ENCODE results near the gene AMH.
"Not testable (repeated sequence)": the region's sequence is repeated elsewhere in the genome, so short reads cannot be mapped to it uniquely, and the experiment has no call there.

AMH gene

GRCh38 chr19:2249010-2249866, at the start of gene AMH:
AMH (plus strand) TSS chr19:2249323; CDS start chr19:2249333, 10 bp downstream.
- DNase-seq (ENCODE audit: low read depth in 1 of 2, low spot score in 1 of 2), result no peak

- DNase-seq (ENCODE audit: low read depth in 1 of 2, low spot score in 1 of 2), result no peak
Observed at GRCh38 chr19:2199861-2200623, 49.1 kb upstream of the AMH start.

GRCh38 chr19:2200624-2201294, 48.4 kb upstream of the AMH start:
- not testable (repeated sequence) for DNase-seq (ENCODE audit: low read depth in 1 of 2, low spot score in 1 of 2)

GRCh38 chr19:2201473-2202148, 47.5 kb upstream of the AMH start:
- DNase-seq (ENCODE audit: low read depth in 1 of 2, low spot score in 1 of 2), result no peak

GRCh38 chr19:2202366-2202765, 46.8 kb upstream of the AMH start:
- no peak for DNase-seq (ENCODE audit: low read depth in 1 of 2, low spot score in 1 of 2)

GRCh38 chr19:2207008-2207407, 42.1 kb upstream of the AMH start:
- DNase-seq (ENCODE audit: low read depth in 1 of 2, low spot score in 1 of 2), result no peak

- DNase-seq (ENCODE audit: low read depth in 1 of 2, low spot score in 1 of 2), result no peak
Observed at GRCh38 chr19:2207991-2208860, 40.9 kb upstream of the AMH start.

GRCh38 chr19:2208975-2209374, 40.1 kb upstream of the AMH start:
- DNase-seq (ENCODE audit: low read depth in 1 of 2, low spot score in 1 of 2), result no peak

- no peak for DNase-seq (ENCODE audit: low read depth in 1 of 2, low spot score in 1 of 2)
Observed at GRCh38 chr19:2209408-2209807, 39.7 kb upstream of the AMH start.

- DNase-seq (ENCODE audit: low read depth in 1 of 2, low spot score in 1 of 2), result no peak
Observed at GRCh38 chr19:2210206-2210605, 38.9 kb upstream of the AMH start.

- DNase-seq (ENCODE audit: low read depth in 1 of 2, low spot score in 1 of 2), result no peak
Observed at GRCh38 chr19:2210987-2211740, 38.0 kb upstream of the AMH start.

- DNase-seq (ENCODE audit: low read depth in 1 of 2, low spot score in 1 of 2), result no peak
Observed at GRCh38 chr19:2212861-2213711, 36.0 kb upstream of the AMH start.

GRCh38 chr19:2213799-2214198, 35.3 kb upstream of the AMH start:
- DNase-seq (ENCODE audit: low read depth in 1 of 2, low spot score in 1 of 2), result no peak

GRCh38 chr19:2214251-2214650, 34.9 kb upstream of the AMH start:
- DNase-seq (ENCODE audit: low read depth in 1 of 2, low spot score in 1 of 2), result no peak

GRCh38 chr19:2215281-2215751, 33.8 kb upstream of the AMH start:
- DNase-seq (ENCODE audit: low read depth in 1 of 2, low spot score in 1 of 2), result no peak

GRCh38 chr19:2216361-2217225, 32.5 kb upstream of the AMH start:
- no peak for DNase-seq (ENCODE audit: low read depth in 1 of 2, low spot score in 1 of 2)

- DNase-seq (ENCODE audit: low read depth in 1 of 2, low spot score in 1 of 2), result no peak
Observed at GRCh38 chr19:2217591-2217990, 31.5 kb upstream of the AMH start.

- no peak for DNase-seq (ENCODE audit: low read depth in 1 of 2, low spot score in 1 of 2)
Observed at GRCh38 chr19:2219726-2220125, 29.4 kb upstream of the AMH start.

Measured in activated CD4-positive, alpha-beta T cell treated with anti-CD3 and anti-CD28 coated beads, Interleukin-2, amount 50 U/mL, for 24 hours (primary cell).